Karpas-422 (cell line): ENCODE results near the gene LGALS8. TPM values are rescaled to one million over a fixed set of nuclear protein-coding genes. Genes with fewer than 3 reads are reported as not detected.

ENCODE experiments used
- DNase-seq: peaks from one replicate; pipeline ENCODE4 v3.0.0-alpha.2; 2015
- H2AFZ ChIP-seq: fragments of 200-600 bp; sonication (generic); 2 replicates; pipeline ENCODE4 v1.6.1; 2014; ENCODE audit warnings: antibody characterized with exemption, low read length, mixed read lengths
- H3K27ac ChIP-seq: fragments of 200-600 bp; sonication (generic); 2 replicates; pipeline ENCODE4 v1.5.1; 2014; ENCODE audit warnings: mild to moderate bottlenecking, low read length, moderate library complexity
- H3K27me3 ChIP-seq: fragments of 200-600 bp; sonication (generic); 2 replicates; pipeline ENCODE4 v1.6.1; 2014; ENCODE audit warnings: low read length, mixed read lengths
- H3K36me3 ChIP-seq: fragments of 200-600 bp; sonication (generic); 2 replicates; pipeline ENCODE4 v1.6.1; 2014; ENCODE audit warnings: low read length, mixed read lengths; ENCODE audit not compliant: insufficient read depth
- H3K4me1 ChIP-seq: fragments of 200-600 bp; sonication (generic); 2 replicates; pipeline ENCODE4 v1.6.1; 2014; ENCODE audit warnings: mild to moderate bottlenecking, low read length, mixed read lengths
- H3K4me2 ChIP-seq: fragments of 200-600 bp; sonication (generic); 2 replicates; pipeline ENCODE4 v1.6.1; 2014; ENCODE audit warnings: low read length, low read depth, mild to moderate bottlenecking; ENCODE audit not compliant: poor library complexity, severe bottlenecking
- H3K4me3 ChIP-seq: fragments of 200-600 bp; sonication (generic); 2 replicates; pipeline ENCODE4 v1.5.1; 2014; ENCODE audit warnings: mild to moderate bottlenecking, antibody characterized with exemption, low read length, mixed read lengths
- H3K79me2 ChIP-seq: fragments of 200-600 bp; sonication (generic); 2 replicates; pipeline ENCODE4 v1.6.1; 2014; ENCODE audit warnings: mild to moderate bottlenecking, low read length, mixed read lengths
- H3K9ac ChIP-seq: fragments of 200-600 bp; sonication (generic); 2 replicates; pipeline ENCODE4 v1.6.0; 2014; ENCODE audit warnings: low read length
- H3K9me2 ChIP-seq: fragments of 200-600 bp; sonication (generic), shearing (Covaris generic); replicated peaks from 2 replicates; pipeline ENCODE4 v1.6.0; 2014; ENCODE audit warnings: mild to moderate bottlenecking, low read length, moderate library complexity; ENCODE audit not compliant: insufficient read depth
- H3K9me3 ChIP-seq: fragments of 300-700, 200-600 bp; sonication (generic); 2 replicates; pipeline ENCODE4 v1.6.1; 2014; ENCODE audit warnings: low read length, mixed read lengths
- H4K20me1 ChIP-seq: fragments of 200-600 bp; sonication (generic); 2 replicates; pipeline ENCODE4 v1.6.1; 2014; ENCODE audit warnings: mild to moderate bottlenecking, antibody characterized with exemption, low read length, low read depth; ENCODE audit not compliant: insufficient read depth
- total RNA-seq: library from RNA; depleted of rRNA; stranded (reverse); fragments of >200 nt; shearing (Covaris generic); gene quantifications from 2 replicates; pipeline ENCODE4 v1.2.3, GENCODE V29; 2014; ENCODE audit warnings: low replicate concordance

LGALS8 gene
- total RNA-seq, 1 experiment from 2014 or later: 21.4 TPM

GRCh38 chr1:236491469-236492136, 32.2 kb upstream of the LGALS8 start:
- no peaks in the 10 kb centered on the region for H4K20me1 ChIP-seq
- no peak for DNase-seq
- no peaks in the 10 kb centered on the region for H3K79me2 ChIP-seq
- no peaks in the 10 kb centered on the region for H3K27me3 ChIP-seq
- H3K27ac ChIP-seq: no peak overlapping the region
- H3K4me3 ChIP-seq: no peak overlapping the region
- H3K4me2 ChIP-seq: no peak overlapping the region
- H3K9me3 ChIP-seq: no peaks in the 10 kb centered on the region
- H3K4me1 ChIP-seq: no peaks in the 10 kb centered on the region
- H3K9me2 ChIP-seq: no peaks in the 10 kb centered on the region
- H3K36me3 ChIP-seq: no peaks in the 10 kb centered on the region
- no peak overlapping the region for H2AFZ ChIP-seq
- no peak overlapping the region for H3K9ac ChIP-seq

DNA sequence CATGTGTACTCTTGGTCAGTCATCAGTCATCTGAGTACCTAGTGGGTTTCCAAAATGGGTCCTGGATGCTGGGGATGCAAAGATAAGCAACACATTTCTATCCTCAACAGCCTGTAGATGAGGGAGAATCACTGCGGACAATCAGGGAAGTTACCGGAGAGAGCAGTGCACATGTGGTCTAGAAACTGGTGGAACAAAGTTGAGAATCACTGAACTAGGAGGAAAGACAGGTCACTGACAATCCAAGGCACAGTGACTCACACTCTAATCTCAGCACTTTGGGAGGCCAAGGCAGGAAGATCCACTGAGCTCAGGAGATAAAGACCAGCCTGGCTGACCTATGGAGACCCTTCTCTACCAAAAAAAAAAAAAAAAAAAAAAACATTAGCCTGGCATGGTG, 31.4 kb upstream of the LGALS8 start:
- H3K9me3 ChIP-seq: no peaks in the 10 kb centered on the region
- DNase-seq: no peak
- no peak overlapping the region for H3K27ac ChIP-seq
- H3K9me2 ChIP-seq: no peaks in the 10 kb centered on the region
- H3K4me2 ChIP-seq: no peak overlapping the region
- no peaks in the 10 kb centered on the region for H3K36me3 ChIP-seq
- no peaks in the 10 kb centered on the region for H4K20me1 ChIP-seq
- H3K9ac ChIP-seq: no peak overlapping the region
- H3K4me1 ChIP-seq: no peaks in the 10 kb centered on the region
- H3K27me3 ChIP-seq: no peaks in the 10 kb centered on the region
- H3K79me2 ChIP-seq: no peaks in the 10 kb centered on the region
- no peak overlapping the region for H2AFZ ChIP-seq
- H3K4me3 ChIP-seq: no peak overlapping the region

DNA sequence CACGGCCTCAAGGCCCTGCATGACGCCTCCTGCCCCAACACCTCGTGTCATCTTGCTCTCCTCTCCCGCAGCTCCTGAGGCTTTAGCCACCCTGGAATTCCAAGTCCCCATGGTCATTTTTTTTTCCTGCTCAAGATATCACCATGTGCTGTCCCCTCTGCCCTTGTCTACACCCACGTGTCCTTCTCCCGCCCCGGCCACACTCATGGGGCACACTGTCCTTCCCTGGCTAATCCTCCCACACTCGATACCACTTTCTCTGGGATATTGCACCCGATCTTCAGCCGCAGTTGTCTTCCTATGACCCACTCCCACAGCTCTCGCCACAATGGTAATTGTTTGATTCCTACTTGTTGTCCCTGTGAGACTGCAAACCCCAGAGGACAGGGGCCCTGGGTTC, 29.7 kb upstream of the LGALS8 start:
- H3K4me3 ChIP-seq: no peak overlapping the region
- H4K20me1 ChIP-seq: no peaks in the 10 kb centered on the region
- no peaks in the 10 kb centered on the region for H3K27me3 ChIP-seq
- no peaks in the 10 kb centered on the region for H3K79me2 ChIP-seq
- no peak overlapping the region for H2AFZ ChIP-seq
- no peak overlapping the region for H3K4me2 ChIP-seq
- no peaks in the 10 kb centered on the region for H3K9me3 ChIP-seq
- H3K9ac ChIP-seq: no peak overlapping the region
- DNase-seq: no peak
- no peaks in the 10 kb centered on the region for H3K36me3 ChIP-seq
- H3K27ac ChIP-seq: no peak overlapping the region
- H3K4me1 ChIP-seq: no peaks in the 10 kb centered on the region
- H3K9me2 ChIP-seq: no peaks in the 10 kb centered on the region

DNA sequence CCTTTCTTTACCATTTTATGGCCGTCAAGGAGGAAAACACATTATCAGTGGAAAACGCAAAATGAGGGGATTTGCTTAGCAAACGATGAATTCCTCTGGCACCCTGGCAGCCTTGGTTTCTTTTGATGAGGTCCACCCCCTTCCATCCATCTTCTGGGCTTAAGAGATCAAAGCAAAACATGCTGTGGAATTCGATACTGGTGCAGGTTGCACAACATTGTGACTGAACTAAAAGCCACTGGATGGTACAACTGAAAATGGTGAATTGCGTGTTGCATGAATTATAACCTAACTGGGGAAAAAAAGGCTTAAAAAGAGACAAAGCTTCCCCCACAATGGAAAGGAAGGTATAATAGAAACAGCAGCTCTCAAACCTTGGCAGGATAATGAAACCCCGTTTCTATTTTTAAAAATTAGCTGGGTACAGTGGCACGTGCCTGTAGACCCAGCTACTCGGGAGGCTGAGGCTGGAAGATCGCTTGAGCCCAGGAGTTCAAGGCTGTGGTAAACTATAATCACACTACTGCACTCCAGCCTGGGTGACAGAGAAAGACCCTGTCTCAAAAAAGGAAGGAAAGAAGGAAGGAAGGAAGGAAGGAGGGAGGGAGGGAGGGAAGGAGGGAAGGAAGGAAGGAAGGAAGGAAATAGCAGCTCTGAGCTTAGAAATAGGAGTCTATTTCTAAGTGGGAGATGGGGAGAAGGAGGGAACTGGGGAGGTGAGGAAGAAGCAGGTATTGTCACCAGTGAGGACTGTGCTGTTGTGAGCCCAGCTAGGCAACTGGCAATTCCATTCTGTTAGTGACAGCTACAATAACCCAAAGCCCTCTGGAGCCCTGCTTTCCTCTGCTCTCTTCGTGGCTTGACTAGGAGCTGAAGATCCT, 29.0 kb upstream of the LGALS8 start:
- H3K27me3 ChIP-seq: no peaks in the 10 kb centered on the region
- H3K4me2 ChIP-seq: no peak overlapping the region
- H3K9me3 ChIP-seq: no peaks in the 10 kb centered on the region
- H4K20me1 ChIP-seq: no peaks in the 10 kb centered on the region
- no peak overlapping the region for H3K27ac ChIP-seq
- H3K9me2 ChIP-seq: no peaks in the 10 kb centered on the region
- no peaks in the 10 kb centered on the region for H3K36me3 ChIP-seq
- no peak overlapping the region for H3K4me3 ChIP-seq
- no peak for DNase-seq
- H3K79me2 ChIP-seq: no peaks in the 10 kb centered on the region
- no peak overlapping the region for H2AFZ ChIP-seq
- H3K4me1 ChIP-seq: no peaks in the 10 kb centered on the region
- H3K9ac ChIP-seq: no peak overlapping the region

DNA sequence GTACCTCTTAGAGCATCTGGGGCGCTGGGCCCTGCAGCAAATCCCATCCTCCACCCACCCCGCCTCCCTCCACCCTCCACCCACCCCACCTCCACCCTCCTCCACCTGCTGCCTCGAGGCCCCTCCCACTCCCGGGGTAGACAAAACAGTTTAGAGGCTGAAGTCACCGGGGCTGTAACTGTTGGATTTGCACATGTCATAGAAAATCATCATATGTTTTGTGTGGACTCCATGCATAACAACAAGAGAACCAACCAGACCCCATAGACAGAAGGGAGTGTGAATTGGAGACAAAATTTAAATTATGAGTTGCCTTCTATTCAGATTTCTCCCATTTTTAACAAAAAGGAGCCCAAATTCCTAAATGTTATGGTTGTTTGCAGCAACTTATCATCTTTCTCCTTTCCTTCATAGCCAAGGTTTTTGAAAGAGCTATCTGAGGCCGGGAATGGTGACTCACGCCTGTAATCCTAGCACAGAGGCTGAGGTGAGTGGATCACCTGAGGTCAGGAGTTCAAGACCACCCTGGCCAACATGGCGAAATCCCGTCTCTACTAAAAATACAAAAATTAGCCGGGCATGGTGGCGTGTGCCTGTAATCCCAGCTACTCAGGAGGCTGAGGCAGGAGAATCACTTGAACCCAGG, 28.2 kb upstream of the LGALS8 start:
- no peaks in the 10 kb centered on the region for H3K79me2 ChIP-seq
- no peak overlapping the region for H3K9ac ChIP-seq
- H3K9me2 ChIP-seq: no peaks in the 10 kb centered on the region
- no peaks in the 10 kb centered on the region for H3K27me3 ChIP-seq
- H3K36me3 ChIP-seq: no peaks in the 10 kb centered on the region
- no peak overlapping the region for H3K27ac ChIP-seq
- no peaks in the 10 kb centered on the region for H3K9me3 ChIP-seq
- no peaks in the 10 kb centered on the region for H3K4me1 ChIP-seq
- no peaks in the 10 kb centered on the region for H4K20me1 ChIP-seq
- H3K4me2 ChIP-seq: no peak overlapping the region
- DNase-seq: no peak
- H2AFZ ChIP-seq: no peak overlapping the region
- H3K4me3 ChIP-seq: no peak overlapping the region

DNA sequence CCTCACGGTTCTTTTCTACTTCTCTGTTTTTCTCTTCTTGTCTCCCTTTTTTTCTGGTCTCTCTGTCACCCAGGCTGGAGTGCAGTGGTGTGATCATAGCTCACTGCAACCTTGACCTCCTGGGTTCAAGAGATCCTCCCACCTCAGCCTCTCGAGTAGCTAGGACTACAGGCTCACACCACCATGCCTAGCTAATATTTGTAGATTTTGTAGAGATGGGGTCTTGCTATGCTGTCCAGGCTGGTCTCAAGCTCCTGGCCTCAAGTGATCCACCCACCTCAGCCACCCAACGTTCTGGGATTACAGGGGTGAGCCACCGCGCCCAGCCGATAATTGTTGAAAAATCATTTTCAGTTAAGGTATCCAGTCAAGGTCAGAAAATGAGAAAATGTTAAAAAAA, 25.9 kb upstream of the LGALS8 start:
- H3K4me3 ChIP-seq: no peak overlapping the region
- no peak overlapping the region for H3K27ac ChIP-seq
- no peaks in the 10 kb centered on the region for H3K9me3 ChIP-seq
- DNase-seq: no peak
- no peaks in the 10 kb centered on the region for H3K27me3 ChIP-seq
- no peaks in the 10 kb centered on the region for H3K9me2 ChIP-seq
- no peak overlapping the region for H2AFZ ChIP-seq
- H3K79me2 ChIP-seq: no peaks in the 10 kb centered on the region
- H3K9ac ChIP-seq: no peak overlapping the region
- H3K4me2 ChIP-seq: no peak overlapping the region
- H3K4me1 ChIP-seq: no peaks in the 10 kb centered on the region
- no peaks in the 10 kb centered on the region for H3K36me3 ChIP-seq
- H4K20me1 ChIP-seq: no peaks in the 10 kb centered on the region

GRCh38 chr1:236501093-236501492, 22.7 kb upstream of the LGALS8 start:
- H4K20me1 ChIP-seq: no peaks in the 10 kb centered on the region
- H3K4me1 ChIP-seq: no peaks in the 10 kb centered on the region
- no peak overlapping the region for H3K9ac ChIP-seq
- H3K4me3 ChIP-seq: no peak overlapping the region
- DNase-seq: no peak
- no peak overlapping the region for H3K27ac ChIP-seq
- no peak overlapping the region for H2AFZ ChIP-seq
- H3K36me3 ChIP-seq: no peaks in the 10 kb centered on the region
- no peaks in the 10 kb centered on the region for H3K9me3 ChIP-seq
- H3K27me3 ChIP-seq: no peaks in the 10 kb centered on the region
- no peak overlapping the region for H3K4me2 ChIP-seq
- H3K79me2 ChIP-seq: no peaks in the 10 kb centered on the region
- no peaks in the 10 kb centered on the region for H3K9me2 ChIP-seq

DNA sequence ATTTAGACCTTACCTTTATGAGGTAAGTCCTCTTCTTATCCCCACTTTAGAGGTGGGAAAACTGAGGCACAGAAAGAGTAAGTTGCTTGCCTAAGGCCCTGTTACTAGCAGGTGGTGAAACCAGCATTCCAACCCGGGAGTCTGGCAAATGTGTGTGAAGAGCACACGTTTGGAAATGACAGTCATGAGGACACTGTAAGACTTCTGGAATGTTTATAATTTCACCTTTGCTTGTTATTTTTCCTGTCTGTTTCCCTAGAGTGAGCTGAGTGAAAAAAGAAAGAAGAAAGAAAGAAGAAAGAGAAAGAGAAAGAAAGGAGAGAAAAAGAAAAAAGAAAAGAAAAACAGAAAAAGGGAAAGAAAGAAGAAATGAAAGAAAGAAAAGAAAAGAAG, 21.2 kb upstream of the LGALS8 start:
- no peaks in the 10 kb centered on the region for H3K36me3 ChIP-seq
- no peak overlapping the region for H3K4me2 ChIP-seq
- H3K9ac ChIP-seq: no peak overlapping the region
- no peaks in the 10 kb centered on the region for H3K9me2 ChIP-seq
- no peaks in the 10 kb centered on the region for H3K79me2 ChIP-seq
- H3K4me1 ChIP-seq: no peaks in the 10 kb centered on the region
- no peak for DNase-seq
- no peak overlapping the region for H3K4me3 ChIP-seq
- no peaks in the 10 kb centered on the region for H4K20me1 ChIP-seq
- no peak overlapping the region for H3K27ac ChIP-seq
- H3K27me3 ChIP-seq: no peaks in the 10 kb centered on the region
- H2AFZ ChIP-seq: no peak overlapping the region
- H3K9me3 ChIP-seq: no peaks in the 10 kb centered on the region
